Neural cell (in vitro differentiated cells): ENCODE results near the gene SELENOO.

Experiments used
- EP300 ChIP-seq: fragments of 450-650 bp; conservative IDR thresholded peaks from 2 replicates; pipeline ENCODE4 v1.6.1; 2014; ENCODE audit warnings: antibody characterized with exemption, mild to moderate bottlenecking, moderate library complexity; ENCODE audit not compliant: poor library complexity, severe bottlenecking
- RAD21 ChIP-seq: fragments of 450-650 bp; conservative IDR thresholded peaks from 2 replicates; pipeline ENCODE4 v1.6.1; 2014; ENCODE audit warnings: antibody characterized with exemption, mild to moderate bottlenecking, moderate library complexity
- TF ChIP-seq, protein P1 (sequence below): fragments of 450-650 bp; IDR thresholded peaks from 2 replicates; pipeline ENCODE4 v1.5.1; 2014; ENCODE audit warnings: antibody characterized with exemption, mild to moderate bottlenecking, moderate library complexity; ENCODE audit not compliant: poor library complexity, severe bottlenecking

DNA sequence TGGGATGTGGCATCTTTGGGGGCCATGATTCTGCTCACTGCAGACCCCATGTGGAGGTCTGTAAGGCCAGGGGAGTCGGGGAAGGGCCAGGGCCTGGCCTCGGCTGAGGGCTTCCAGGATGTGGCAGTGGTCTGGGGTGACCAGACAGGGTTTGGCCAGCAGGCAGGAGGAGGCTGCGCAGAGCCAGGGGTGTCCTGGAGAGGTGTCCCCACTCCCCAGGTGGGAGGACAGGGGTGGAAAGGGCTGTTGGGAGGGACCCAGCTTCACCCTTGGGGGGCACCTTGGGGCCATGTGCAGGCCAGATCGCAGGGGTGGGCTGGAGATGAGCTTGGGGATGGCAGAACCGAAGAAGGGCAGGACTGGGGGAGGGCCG is 26.8 kb upstream of the SELENOO start:
- TF ChIP-seq, protein P1, sequence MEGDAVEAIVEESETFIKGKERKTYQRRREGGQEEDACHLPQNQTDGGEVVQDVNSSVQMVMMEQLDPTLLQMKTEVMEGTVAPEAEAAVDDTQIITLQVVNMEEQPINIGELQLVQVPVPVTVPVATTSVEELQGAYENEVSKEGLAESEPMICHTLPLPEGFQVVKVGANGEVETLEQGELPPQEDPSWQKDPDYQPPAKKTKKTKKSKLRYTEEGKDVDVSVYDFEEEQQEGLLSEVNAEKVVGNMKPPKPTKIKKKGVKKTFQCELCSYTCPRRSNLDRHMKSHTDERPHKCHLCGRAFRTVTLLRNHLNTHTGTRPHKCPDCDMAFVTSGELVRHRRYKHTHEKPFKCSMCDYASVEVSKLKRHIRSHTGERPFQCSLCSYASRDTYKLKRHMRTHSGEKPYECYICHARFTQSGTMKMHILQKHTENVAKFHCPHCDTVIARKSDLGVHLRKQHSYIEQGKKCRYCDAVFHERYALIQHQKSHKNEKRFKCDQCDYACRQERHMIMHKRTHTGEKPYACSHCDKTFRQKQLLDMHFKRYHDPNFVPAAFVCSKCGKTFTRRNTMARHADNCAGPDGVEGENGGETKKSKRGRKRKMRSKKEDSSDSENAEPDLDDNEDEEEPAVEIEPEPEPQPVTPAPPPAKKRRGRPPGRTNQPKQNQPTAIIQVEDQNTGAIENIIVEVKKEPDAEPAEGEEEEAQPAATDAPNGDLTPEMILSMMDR = no peak
- TF ChIP-seq EP300 = no peak
- no peak for TF ChIP-seq RAD21
